Motor neuron (in vitro differentiated cells): Measurements from ENCODE around the gene CHST3. TPM values are rescaled to one million over a fixed set of nuclear protein-coding genes. Genes with fewer than 3 reads are reported as not detected.
"Not testable (repeated sequence)": the region's sequence is repeated elsewhere in the genome, so short reads cannot be mapped to it uniquely, and the experiment has no call there.

Experiments
- ATAC-seq, 8 experiments: fragments of 200-7000 bp; cut with Tn5 transposase; replicated peaks in 6 of 8; 2 replicates each; pipeline ENCODE4 v1.8.0; 2021; ENCODE audit warnings: mild to moderate bottlenecking in 8 of 8, moderate library complexity in 8 of 8
- H3K27ac ChIP-seq, 2 donors: fragments of 250-450 bp; sonication (Bioruptor Pico); 2 replicates each; pipeline ENCODE4 v1.9.0; 2021; ENCODE audit warnings: antibody characterized with exemption in 2 of 2, mild to moderate bottlenecking in 2 of 2, moderate library complexity in 1 of 2
- H3K4me1 ChIP-seq, 2 donors: fragments of 250-450 bp; sonication (Bioruptor Pico); replicated peaks in 1 of 2; 2 replicates each; pipeline ENCODE4 v1.6.1; 2021; ENCODE audit warnings: antibody characterized with exemption in 2 of 2, mild to moderate bottlenecking in 2 of 2, moderate library complexity in 1 of 2
- H3K4me3 ChIP-seq, 5 donors: fragments of 250-450 bp; sonication (Bioruptor Pico); 2 replicates each; pipeline ENCODE4 v1.9.0; 2021; ENCODE audit warnings: antibody characterized with exemption in 5 of 5, mild to moderate bottlenecking in 5 of 5, moderate library complexity in 4 of 5
- WGBS, 10 experiments: fragments of 450-650 bp; shearing (Covaris generic); methylation state at CpG; one replicate each; pipeline ENCODE4 v1.0.0; 2022; 5-methylcytosine and 5-hydroxymethylcytosine counted together
- in situ Hi-C, 9 experiments: fragments of 400-800 bp; cut with MboI; loops; one replicate each; pipeline ENCODE4 v1.15.0; 2021; ENCODE audit warnings: low sequenced_read_pairs in 9 of 9, low pct_unique_long_range_greater_than_20kb in 2 of 9; ENCODE audit not compliant: unreplicated experiment in 9 of 9
- total RNA-seq, 8 experiments: library from RNA; unstranded; fragments of 300-600 nt; gene quantifications; 2 replicates each; pipeline versions ENCODE4 v1.2.3 to v1.2.4, GENCODE V29; 2022

Gene CHST3
- total RNA-seq, 8 experiments from 2014 or later: 1.5 to 61.7 (median 10.2) TPM

DNA sequence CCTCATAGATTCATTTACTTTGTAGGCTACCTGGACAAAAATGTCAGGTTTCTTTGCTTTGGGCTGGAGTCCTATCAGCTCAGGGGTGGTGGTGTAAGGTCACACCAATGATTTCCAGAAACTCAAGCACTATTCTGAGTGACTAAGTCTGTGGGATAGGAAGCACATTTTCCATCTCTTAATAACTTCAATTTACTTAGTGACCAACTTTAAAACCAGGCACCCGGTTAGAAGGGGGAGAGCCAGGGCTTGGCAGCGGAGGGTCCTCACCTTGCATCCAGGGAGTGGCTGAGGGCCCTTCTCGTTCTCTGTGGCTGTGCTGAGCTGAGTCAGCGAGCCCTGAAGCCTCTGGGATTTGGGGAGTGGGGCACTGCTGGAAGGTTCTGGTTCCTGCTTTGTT, 6.7 kb downstream of the CHST3 start:
- Histone ChIP-seq H3K4me1 (peaks cover 16 to 51% of the 10 kb centered on the region in 2 donors), H3K27ac (no peak overlapping the region), H3K4me3 (no peak overlapping the region)
- no peak for ATAC-seq
- WGBS, 10 experiments: 20 to 85% (median 43%) methylated on average over 1 to 3 of the region's 4 CpGs; no CpG with 5 or more reads in 6 of the 10 experiments
- in situ Hi-C loops: no loop called here

- Histone ChIP-seq H3K27ac (no peak overlapping the region), H3K4me3 (no peak overlapping the region), H3K4me1 (peaks cover 16 to 51% of the 10 kb centered on the region in 2 donors)
- ATAC-seq: no peak
- in situ Hi-C loops: no loop called here
- WGBS, 10 experiments: 80 to 100% (median 95%) methylated on average over 1 to 4 of the region's 13 CpGs; no CpG with 5 or more reads in 5 of the 10 experiments
Measured at GRCh38 chr10:71971311-71971731, 7.1 kb downstream of the CHST3 start.

DNA sequence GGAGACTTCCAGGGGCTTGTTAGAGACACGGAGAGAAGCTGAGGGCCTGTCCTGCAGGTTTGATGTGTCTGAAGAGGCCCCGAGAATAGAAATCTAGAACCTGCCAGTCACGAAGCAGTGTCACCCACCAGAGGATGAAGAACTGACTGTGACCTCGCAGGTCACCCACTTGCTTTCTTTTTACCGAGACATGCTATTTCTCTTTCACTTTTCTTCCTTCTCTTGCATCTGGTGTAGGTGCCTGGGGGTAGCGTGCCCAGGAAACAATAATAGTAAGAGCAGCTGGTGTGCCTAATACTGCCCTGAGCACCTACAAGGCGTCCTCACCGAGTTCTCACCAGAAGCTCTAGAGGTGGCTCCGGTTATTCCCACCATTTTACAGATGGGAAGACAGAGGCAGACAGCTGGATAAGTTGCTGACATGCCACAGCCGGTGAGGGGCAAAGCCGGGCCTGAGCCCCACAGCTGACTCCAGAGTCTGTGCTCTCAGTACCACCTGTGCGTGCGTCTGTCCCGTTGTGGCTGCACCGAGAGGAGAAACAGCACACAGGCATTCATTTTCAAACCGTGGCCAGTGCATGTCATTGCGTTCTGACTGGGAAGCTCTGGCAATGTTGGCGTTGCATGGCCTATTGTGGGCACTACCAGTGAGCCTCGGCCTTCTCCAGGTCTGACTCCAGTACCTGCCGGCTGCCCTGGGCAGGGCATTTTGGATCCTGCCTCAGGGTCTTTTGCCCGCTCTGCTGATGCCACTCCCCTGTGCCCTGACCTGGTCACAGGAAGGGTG, 7.8 kb downstream of the CHST3 start:
- WGBS, 10 experiments: 60 to 97% (median 89%) methylated on average over 1 to 13 of the region's 21 CpGs; no CpG with 5 or more reads in 2 of the 10 experiments
- Histone ChIP-seq H3K4me1 (peaks cover 20 to 52% of the 10 kb centered on the region in 2 donors), H3K27ac (no peak overlapping the region), H3K4me3 (no peak overlapping the region)
- ATAC-seq: no peak
- in situ Hi-C loops: no loop called here

DNA sequence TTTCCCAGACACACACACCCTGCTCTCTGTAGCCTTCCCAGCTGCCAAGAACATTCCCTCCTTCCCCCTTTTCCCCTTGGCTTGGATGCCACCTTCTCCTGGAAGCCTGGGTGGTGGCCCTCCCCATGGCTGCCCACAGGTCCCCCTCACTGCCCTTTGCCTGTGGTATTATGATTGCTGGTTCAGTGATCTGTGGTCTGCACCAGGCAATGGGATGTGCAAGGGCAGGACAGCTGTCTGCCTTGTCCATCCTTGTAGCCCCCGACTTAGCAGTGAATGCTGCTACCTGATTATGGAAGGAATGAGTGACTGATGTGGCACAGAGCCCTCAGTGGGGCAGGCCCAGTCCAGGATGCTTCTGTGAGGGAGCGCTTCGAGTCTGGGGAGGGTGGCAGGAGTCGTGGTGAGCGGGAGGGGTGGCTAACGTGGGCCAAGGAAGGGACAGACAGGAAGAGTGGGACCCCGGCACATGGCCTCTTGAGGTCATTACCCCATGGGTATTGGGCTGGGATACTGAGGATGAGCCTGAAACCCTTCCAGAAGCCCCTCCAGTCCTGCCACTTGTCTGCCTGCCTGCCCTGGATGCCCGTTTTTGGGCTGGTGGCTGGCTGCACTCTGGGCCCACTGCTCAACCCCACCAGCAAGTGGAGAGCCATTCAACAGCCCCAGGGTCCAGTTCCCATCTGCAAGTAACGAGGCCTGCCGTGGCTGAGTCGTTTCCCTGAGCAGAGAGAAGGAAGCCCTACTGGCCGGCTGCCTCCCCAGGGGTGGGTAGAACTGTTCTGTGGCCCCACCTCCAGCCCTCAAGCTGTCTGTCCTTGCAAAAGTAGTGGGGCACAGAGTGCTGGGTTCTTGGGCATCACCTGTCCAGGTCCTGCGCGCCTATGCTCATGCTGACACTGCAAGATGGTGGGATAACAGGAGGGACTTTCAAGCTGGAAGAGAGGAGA, 8.8 kb downstream of the CHST3 start:
- Histone ChIP-seq H3K4me3 (no peak overlapping the region), H3K27ac (no peak overlapping the region), H3K4me1 (peaks cover 22 to 49% of the 10 kb centered on the region in 2 donors)
- 30 to 80% (median 68%) methylated on average over 1 to 5 of the region's 14 CpGs; no CpG with 5 or more reads in 6 of the 10 experiments for WGBS, 10 experiments
- no peak for ATAC-seq
- in situ Hi-C loops: no loop called here

GRCh38 chr10:71973777-71974488, 9.7 kb downstream of the CHST3 start:
- no peak overlapping the region for H3K4me3 ChIP-seq
- WGBS, 10 experiments: 80 to 100% (median 89%) methylated on average over 1 to 8 of the region's 9 CpGs; no CpG with 5 or more reads in 5 of the 10 experiments
- H3K4me1 ChIP-seq: peaks cover 24 to 49% of the 10 kb centered on the region in 2 donors
- in situ Hi-C loops: no loop called here
- no peak for ATAC-seq
- no peak overlapping the region for H3K27ac ChIP-seq

DNA sequence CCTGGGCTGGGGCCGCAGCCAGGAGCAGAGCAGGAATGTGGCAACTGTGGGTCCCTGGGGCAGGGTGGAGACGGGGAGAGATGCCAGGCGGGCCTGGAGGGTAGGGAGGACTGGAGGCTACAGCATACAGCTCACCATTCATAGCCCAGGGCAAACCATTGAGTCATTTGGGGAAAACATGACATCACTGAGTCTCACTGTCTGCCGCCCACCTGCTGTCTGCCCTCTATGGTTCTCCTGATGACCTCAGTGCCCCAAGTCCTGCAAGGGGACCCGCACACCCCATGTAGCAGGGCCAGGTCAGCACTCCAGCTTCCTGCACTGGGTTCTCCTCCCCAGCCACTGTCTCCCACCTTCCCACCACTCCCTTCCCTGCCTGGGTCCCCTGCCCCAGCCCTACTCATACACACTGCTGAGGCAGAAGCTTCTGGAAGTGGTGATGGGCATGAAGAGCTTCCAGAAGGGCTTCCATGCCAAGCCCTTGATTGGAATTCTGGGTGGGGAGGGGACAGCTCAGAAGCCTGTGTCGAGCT, 10.4 kb downstream of the CHST3 start:
- in situ Hi-C loops: no loop called here
- H3K4me1 ChIP-seq: peaks cover 28 to 51% of the 10 kb centered on the region in 2 donors

GRCh38 chr10:71975087-71975870, 11.1 kb downstream of the CHST3 start:
- H3K4me1 ChIP-seq: peaks cover 35 to 48% of the 10 kb centered on the region in 2 donors
- no peak overlapping the region for H3K4me3 ChIP-seq
- no peak overlapping the region for H3K27ac ChIP-seq
- in situ Hi-C loops: no loop called here
- WGBS, 10 experiments: 0 to 100% (median 79%) methylated on average over 1 to 9 of the region's 15 CpGs; no CpG with 5 or more reads in 2 of the 10 experiments
- ATAC-seq: peak in 3 of 8 experiments; percentile 7 to 19 (median 8)

More for the DNA sequence above, 10.4 kb downstream of the CHST3 start:
- ATAC-seq: peak in 5 of 8 experiments; percentile 12 to 62 (median 32)
- WGBS, 10 experiments: 0 to 100% (median 0%) methylated on average over 1 to 3 of the region's 6 CpGs; no CpG with 5 or more reads in 7 of the 10 experiments
- H3K27ac ChIP-seq: no peak overlapping the region
- no peak overlapping the region for H3K4me3 ChIP-seq

- peak overlapping the region in 1 of 2 donors; percentile 5 for H3K27ac ChIP-seq
- peak in 7 of 8 experiments; percentile 29 to 70 (median 50) for ATAC-seq
- in situ Hi-C loops: no loop called here
- peaks cover 43 to 50% of the 10 kb centered on the region in 2 donors for H3K4me1 ChIP-seq
- 0 to 70% (median 43%) methylated on average over 1 to 8 of the region's 12 CpGs; no CpG with 5 or more reads in 3 of the 10 experiments for WGBS, 10 experiments
- H3K4me3 ChIP-seq: no peak overlapping the region
Measured at GRCh38 chr10:71975871-71976725, 11.9 kb downstream of the CHST3 start.

DNA sequence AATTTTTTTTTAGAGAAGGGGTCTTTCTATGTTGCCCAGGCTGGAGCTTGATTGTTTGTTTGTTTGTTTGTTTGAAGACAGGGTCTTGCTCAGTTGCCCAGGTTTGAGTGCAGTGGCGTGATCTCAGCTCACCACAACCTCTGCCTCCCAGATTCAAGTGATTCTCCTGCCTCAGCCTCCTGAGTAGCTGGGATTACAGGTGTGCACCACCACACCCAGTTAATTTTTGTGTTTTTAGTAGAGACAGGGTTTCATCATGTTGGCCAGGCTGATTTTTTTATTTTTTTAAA, 13.4 kb downstream of the CHST3 start:
- 100% methylated on average over 1 of the region's 1 CpG; no CpG with 5 or more reads in 7 of the 10 experiments for WGBS, 10 experiments
- H3K4me3 ChIP-seq, H3K27ac ChIP-seq, in situ Hi-C loops, ATAC-seq: not testable (repeated sequence)
- peaks cover 56 to 64% of the 10 kb centered on the region in 2 donors for H3K4me1 ChIP-seq

GRCh38 chr10:71978476-71978875, 14.3 kb downstream of the CHST3 start:
- peaks cover 57 to 64% of the 10 kb centered on the region in 2 donors for H3K4me1 ChIP-seq

More at GRCh38 chr10:71978476-71978875, 14.3 kb downstream of the CHST3 start:
- 56 to 100% (median 70%) methylated on average over 2 to 4 of the region's 7 CpGs; no CpG with 5 or more reads in 4 of the 10 experiments for WGBS, 10 experiments
- Histone ChIP-seq H3K27ac (no peak overlapping the region), H3K4me3 (no peak overlapping the region)
- peak in 5 of 8 experiments; percentile 12 to 63 (median 35) for ATAC-seq
- in situ Hi-C loops: no loop called here
